ENCODE data around the gene GDF7. TPM values are rescaled to one million over a fixed set of nuclear protein-coding genes. Genes with fewer than 3 reads are reported as not detected.

GDF7 gene
- total and polyA plus RNA-seq, 2 donors (not counting 3 experiments of a cell fraction or from before 2014, with no cell fraction given): 3.7 to 3.9 TPM

DNA sequence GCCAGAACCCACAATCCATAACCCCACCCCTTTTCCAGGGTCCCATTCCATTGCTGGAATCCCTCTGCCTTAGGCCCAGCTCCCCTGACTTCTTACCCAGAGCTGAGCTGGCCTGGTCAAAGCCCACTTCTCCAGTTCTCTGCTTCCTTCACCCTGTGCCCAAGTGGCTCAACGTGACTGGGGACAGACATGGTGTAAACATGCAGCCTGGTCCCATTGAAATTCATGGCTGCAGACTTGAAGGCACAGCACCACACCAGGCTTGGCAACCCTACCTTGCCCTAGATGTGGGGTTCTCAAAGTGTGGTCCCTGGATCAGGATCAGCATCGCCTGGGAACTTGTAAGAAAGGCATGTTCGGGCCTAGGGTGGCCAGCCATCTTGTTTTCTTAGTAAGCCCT, 19.7 kb upstream of the GDF7 start:
- ChIA-PET POLR2A (no interaction called here), CTCF (interaction anchor here (1.0 to 1.1 kb wide), 2 partner anchors 203 to 268 kb away, joined by 3 read pairs; no protein-coding TSS in a partner anchor)

More for the DNA sequence above, 19.7 kb upstream of the GDF7 start:
- H3K4me3 ChIP-seq (replicated peaks in 1 of 3; ENCODE audit: insufficient read depth in 1 of 3, low read depth in 1 of 3, low read length in 3 of 3): no peak overlapping the region
- H3K27ac ChIP-seq (ENCODE audit: insufficient read depth, low read depth, low read length): no peak overlapping the region
- no peaks in the 10 kb centered on the region for H3K9me3 ChIP-seq (replicated peaks; ENCODE audit: control insufficient read depth, insufficient read depth, low read length)
- no TSS peak for BruUV-seq (replicated peaks)
- no peaks in the 10 kb centered on the region for H3K27me3 ChIP-seq (ENCODE audit: control insufficient read depth in 2 of 2, insufficient read depth in 2 of 2, low read length in 2 of 2)
- H2AFZ ChIP-seq (ENCODE audit: low read depth, low read length): no peak overlapping the region
- H3K36me3 ChIP-seq (ENCODE audit: control insufficient read depth in 2 of 2, extremely low read depth in 1 of 2, insufficient read depth in 2 of 2, low read length in 2 of 2): peaks cover 0 to 15% of the 10 kb centered on the region in 2 experiments
- no peak for FAIRE-seq
- dilution Hi-C loops (cut with MboI; ENCODE audit: extremely low pct_ligation_motif_present, low sequenced_read_pairs): no loop called here
- DNase-seq (ENCODE audit: low read depth, low spot score): no peak
- peaks cover 11% of the 10 kb centered on the region for H3K4me1 ChIP-seq (ENCODE audit: control insufficient read depth, extremely low read depth, insufficient read depth, low read length)
- no peaks in the 10 kb centered on the region for H3K9me1 ChIP-seq (replicated peaks; ENCODE audit: control insufficient read depth, extremely low read depth, insufficient read depth, low read length)
- no peaks in the 10 kb centered on the region for H3K79me2 ChIP-seq (ENCODE audit: control insufficient read depth, insufficient read depth, low read length)
- TF ChIP-seq EZH2 (IDR thresholded peaks at IDR 0.05; ENCODE audit: borderline replicate concordance, low read depth, low read length, severe bottlenecking): no peak
- TF ChIP-seq GATA2 (IDR thresholded peaks at IDR 0.05; ENCODE audit: insufficient read depth, insufficient read length, low read depth, low read length): no peak
- TF ChIP-seq FOS (IDR thresholded peaks at IDR 0.05; ENCODE audit: borderline replicate concordance, insufficient read depth, low read length): no peak
- no peak for TF ChIP-seq JUN (IDR thresholded peaks at IDR 0.05; ENCODE audit: borderline replicate concordance, insufficient read depth, insufficient read length, low read depth)
- TF ChIP-seq POLR2A (IDR thresholded peaks at IDR 0.05; ENCODE audit: low read depth, low read length): no peak
- TF ChIP-seq POLR2AphosphoS5 (IDR thresholded peaks at IDR 0.05; ENCODE audit: insufficient read depth, low read depth, low read length): no peak
- TF ChIP-seq MYC (IDR thresholded peaks at IDR 0.05; ENCODE audit: low read depth, low read length): no peak
- TF ChIP-seq, protein P1, sequence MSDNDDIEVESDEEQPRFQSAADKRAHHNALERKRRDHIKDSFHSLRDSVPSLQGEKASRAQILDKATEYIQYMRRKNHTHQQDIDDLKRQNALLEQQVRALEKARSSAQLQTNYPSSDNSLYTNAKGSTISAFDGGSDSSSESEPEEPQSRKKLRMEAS (IDR thresholded peaks at IDR 0.05; ENCODE audit: insufficient read depth, insufficient read length): no peak
- TF ChIP-seq, protein P2, sequence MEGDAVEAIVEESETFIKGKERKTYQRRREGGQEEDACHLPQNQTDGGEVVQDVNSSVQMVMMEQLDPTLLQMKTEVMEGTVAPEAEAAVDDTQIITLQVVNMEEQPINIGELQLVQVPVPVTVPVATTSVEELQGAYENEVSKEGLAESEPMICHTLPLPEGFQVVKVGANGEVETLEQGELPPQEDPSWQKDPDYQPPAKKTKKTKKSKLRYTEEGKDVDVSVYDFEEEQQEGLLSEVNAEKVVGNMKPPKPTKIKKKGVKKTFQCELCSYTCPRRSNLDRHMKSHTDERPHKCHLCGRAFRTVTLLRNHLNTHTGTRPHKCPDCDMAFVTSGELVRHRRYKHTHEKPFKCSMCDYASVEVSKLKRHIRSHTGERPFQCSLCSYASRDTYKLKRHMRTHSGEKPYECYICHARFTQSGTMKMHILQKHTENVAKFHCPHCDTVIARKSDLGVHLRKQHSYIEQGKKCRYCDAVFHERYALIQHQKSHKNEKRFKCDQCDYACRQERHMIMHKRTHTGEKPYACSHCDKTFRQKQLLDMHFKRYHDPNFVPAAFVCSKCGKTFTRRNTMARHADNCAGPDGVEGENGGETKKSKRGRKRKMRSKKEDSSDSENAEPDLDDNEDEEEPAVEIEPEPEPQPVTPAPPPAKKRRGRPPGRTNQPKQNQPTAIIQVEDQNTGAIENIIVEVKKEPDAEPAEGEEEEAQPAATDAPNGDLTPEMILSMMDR (IDR thresholded peaks at IDR 0.05; ENCODE audit: extremely low read depth in 1 of 2, insufficient read depth in 1 of 2, low read depth in 1 of 2, low read length in 2 of 2): no peak
- intact Hi-C loops (cut with micrococcal nuclease): no loop called here
- no peaks in the 10 kb centered on the region for H4K20me1 ChIP-seq (replicated peaks; ENCODE audit: control insufficient read depth, extremely low read depth, insufficient read depth, low read length)
- no peak overlapping the region for H3K4me2 ChIP-seq (ENCODE audit: insufficient read depth, low read length)
- H3K9ac ChIP-seq (replicated peaks; ENCODE audit: extremely low read depth, insufficient read depth, low read length): no peak overlapping the region
